ENCODE measurements around the gene P2RX6. TPM values are rescaled to one million over a fixed set of nuclear protein-coding genes. Genes with fewer than 3 reads are reported as not detected.

The P2RX6 gene
- total RNA-seq, 2 experiments from 2014 or later, result 0.14 to 0.69 TPM

GRCh38 chr22:21012446-21013407, 2.2 kb upstream of the P2RX6 start:
- intact Hi-C loops (cut with DNase I, micrococcal nuclease), result no loop called here
- H3K4me3 Mint-ChIP-seq, result peak overlapping the region; percentile 70
- ChIA-PET POLR2A (interaction anchor here (1.2 to 3.2 kb wide), 2 partner anchors 11 to 95 kb away, joined by 3 to 22 read pairs; partner anchors contain the start of genes CRKL and THAP7), CTCF (no interaction called here)
- H3K36me3 ChIP-seq (ENCODE audit: insufficient read depth, low read length), result no peaks in the 10 kb centered on the region
- no peaks in the 10 kb centered on the region for H3K27me3 ChIP-seq (ENCODE audit: control insufficient read depth in 1 of 2, insufficient read depth in 2 of 2, low read length in 2 of 2)
- peak overlapping the region; percentile 81 for H3K27ac Mint-ChIP-seq
- TF ChIP-seq CTCF (IDR thresholded peaks at IDR 0.05), result no peak
- no peaks in the 10 kb centered on the region for H3K27me3 Mint-ChIP-seq
- H3K9me3 ChIP-seq (ENCODE audit: control insufficient read depth in 1 of 2, insufficient read depth in 1 of 2, low read length in 2 of 2), result no peaks in the 10 kb centered on the region
- no peaks in the 10 kb centered on the region for H3K36me3 Mint-ChIP-seq (ENCODE audit: low read depth)
- peaks cover 30% of the 10 kb centered on the region for H3K4me1 Mint-ChIP-seq (ENCODE audit: low read depth)
- H3K4me1 ChIP-seq (ENCODE audit: insufficient read depth, low read length), result peaks cover 26% of the 10 kb centered on the region
- ATAC-seq (ENCODE audit: poor library complexity) (no peak), DNase-seq (peak in 1 of 14 experiments; percentile 15)
- no peaks in the 10 kb centered on the region for H3K9me3 Mint-ChIP-seq
- H3K4me3 ChIP-seq (ENCODE audit: low read length), result no peak overlapping the region
- H3K27ac ChIP-seq (ENCODE audit: low read depth in 1 of 2, low read length in 2 of 2), result peak overlapping the region in 1 of 2 donors; percentile 79

DNA sequence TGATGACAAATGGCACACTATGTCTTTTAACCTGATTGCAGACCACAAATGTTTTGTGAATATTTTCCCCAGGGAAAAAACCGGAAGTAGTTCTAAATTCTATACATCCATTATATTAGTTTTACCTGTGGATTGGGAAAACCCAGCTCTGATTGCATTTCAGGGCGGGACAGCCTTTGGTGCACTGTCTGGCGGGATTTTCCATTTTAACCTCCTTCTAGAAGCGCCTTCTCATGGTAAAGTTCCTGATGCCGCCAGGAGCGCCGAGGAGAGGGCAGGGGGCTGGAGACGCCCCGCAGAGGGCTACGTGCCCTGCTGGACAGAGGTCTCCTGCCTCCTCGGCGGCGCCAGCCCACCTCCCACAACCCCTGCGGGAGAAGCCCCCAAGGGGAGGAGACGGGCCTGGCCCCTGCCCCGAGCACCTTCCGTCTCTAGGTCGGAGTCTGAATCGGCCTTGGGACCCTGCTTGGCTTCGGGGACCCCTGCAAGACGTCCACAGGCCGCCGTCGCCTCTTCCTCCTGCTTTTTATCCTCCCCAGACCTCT, 1.2 kb upstream of the P2RX6 start:
- ChIA-PET POLR2A (interaction anchor here (1.2 to 3.2 kb wide), 2 partner anchors 12 to 96 kb away, joined by 3 to 22 read pairs; partner anchors contain the start of genes CRKL and THAP7), CTCF (no interaction called here)
- peak overlapping the region; percentile 59 for H3K4me3 ChIP-seq (ENCODE audit: low read length)
- intact Hi-C loops (cut with DNase I, micrococcal nuclease), result loop anchor here in 1 of 2 experiments (1.0 kb wide), 1 partner anchor 11 kb away; the partner anchor contains the start of gene THAP7
- Mint-ChIP-seq H3K9me3 (no peaks in the 10 kb centered on the region), H3K4me1 (ENCODE audit: low read depth) (peaks cover 30% of the 10 kb centered on the region), H3K27ac (peak overlapping the region; percentile 81), H3K4me3 (peak overlapping the region; percentile 86), H3K36me3 (ENCODE audit: low read depth) (no peaks in the 10 kb centered on the region), H3K27me3 (no peaks in the 10 kb centered on the region)
- no peak for TF ChIP-seq CTCF (IDR thresholded peaks at IDR 0.05)
- DNase-seq (no peak), ATAC-seq (ENCODE audit: poor library complexity) (no peak)
- H3K4me1 ChIP-seq (ENCODE audit: insufficient read depth, low read length), result peaks cover 26% of the 10 kb centered on the region
- H3K27me3 ChIP-seq (ENCODE audit: control insufficient read depth in 1 of 2, insufficient read depth in 2 of 2, low read length in 2 of 2), result no peaks in the 10 kb centered on the region
- H3K36me3 ChIP-seq (ENCODE audit: insufficient read depth, low read length), result no peaks in the 10 kb centered on the region
- no peaks in the 10 kb centered on the region for H3K9me3 ChIP-seq (ENCODE audit: control insufficient read depth in 1 of 2, insufficient read depth in 1 of 2, low read length in 2 of 2)
- H3K27ac ChIP-seq (ENCODE audit: low read depth in 1 of 2, low read length in 2 of 2), result peak overlapping the region; percentile 27 to 79

GRCh38 chr22:21014202-21014725, 701 bp upstream of the P2RX6 start:
- peak overlapping the region; percentile 86 for H3K4me3 Mint-ChIP-seq
- no peaks in the 10 kb centered on the region for H3K9me3 Mint-ChIP-seq
- H3K27ac ChIP-seq (ENCODE audit: low read depth in 1 of 2, low read length in 2 of 2), result peak overlapping the region; percentile 27 to 79
- H3K9me3 ChIP-seq (ENCODE audit: control insufficient read depth in 1 of 2, insufficient read depth in 1 of 2, low read length in 2 of 2), result no peaks in the 10 kb centered on the region
- ChIA-PET CTCF (no interaction called here), POLR2A (interaction anchor here (1.2 to 3.2 kb wide), 3 partner anchors 12 to 97 kb away, joined by 3 to 22 read pairs (median 9); partner anchors contain the start of genes CRKL and THAP7)
- no peak for TF ChIP-seq CTCF (IDR thresholded peaks at IDR 0.05)
- peak; percentile 67 to 94 (median 80) for DNase-seq
- intact Hi-C loops (cut with DNase I, micrococcal nuclease), result loop anchor here in 1 of 2 experiments (1.0 kb wide), 1 partner anchor 12 kb away; the partner anchor contains the start of gene THAP7
- H3K27me3 ChIP-seq (ENCODE audit: control insufficient read depth in 1 of 2, insufficient read depth in 2 of 2, low read length in 2 of 2), result no peaks in the 10 kb centered on the region
- ATAC-seq (ENCODE audit: poor library complexity), result peak; percentile 88
- H3K4me1 Mint-ChIP-seq (ENCODE audit: low read depth), result peaks cover 30% of the 10 kb centered on the region
- peak overlapping the region; percentile 59 for H3K4me3 ChIP-seq (ENCODE audit: low read length)
- H3K36me3 ChIP-seq (ENCODE audit: insufficient read depth, low read length), result no peaks in the 10 kb centered on the region
- peaks cover 26% of the 10 kb centered on the region for H3K4me1 ChIP-seq (ENCODE audit: insufficient read depth, low read length)
- H3K27ac Mint-ChIP-seq, result peak overlapping the region; percentile 81
- H3K36me3 Mint-ChIP-seq (ENCODE audit: low read depth), result no peaks in the 10 kb centered on the region
- H3K27me3 Mint-ChIP-seq, result no peaks in the 10 kb centered on the region
